ENCODE measurements around the gene FBXW5. TPM values are rescaled to one million over a fixed set of nuclear protein-coding genes. Genes with fewer than 3 reads are reported as not detected.

Gene FBXW5
- total RNA-seq, 4 donors from 2014 or later: 329 to 469 (median 435) TPM

GRCh38 chr9:136984464-136985026, 40.0 kb upstream of the FBXW5 start:
- in situ Hi-C loops (cut with MboI; ENCODE audit: low sequenced_read_pairs in 4 of 4): no loop called here

GRCh38 chr9:136983656-136984314, 39.2 kb upstream of the FBXW5 start:
- ATAC-seq: no peak
- H3K4me1 ChIP-seq: peaks cover 0 to 5% of the 10 kb centered on the region in 2 donors
- H3K27ac ChIP-seq: no peak overlapping the region

More at GRCh38 chr9:136984464-136985026, 40.0 kb upstream of the FBXW5 start:
- Histone ChIP-seq H3K36me3 (no peaks in the 10 kb centered on the region), H3K27me3 (peaks cover 19 to 30% (median 26%) of the 10 kb centered on the region in 3 donors), H3K4me1 (peaks cover 0 to 5% of the 10 kb centered on the region in 2 donors), H3K27ac (no peak overlapping the region), H3K4me3 (no peak overlapping the region), H3K9me3 (no peaks in the 10 kb centered on the region)
- DNase-seq: no peak
- no peak for TF ChIP-seq POLR2A (IDR thresholded peaks at IDR 0.05)
- TF ChIP-seq CTCF (IDR thresholded peaks at IDR 0.05 in 4 of 5, conservative IDR thresholded peaks at IDR 0.05 in 1 of 5): no peak
- intact Hi-C loops (cut with DNase I; ENCODE audit: low total_unique reads): no loop called here
- ATAC-seq: no peak

GRCh38 chr9:136983167-136983566, 38.6 kb upstream of the FBXW5 start:
- intact Hi-C loops (cut with DNase I; ENCODE audit: low total_unique reads) (no loop called here), in situ Hi-C loops (cut with MboI; ENCODE audit: low sequenced_read_pairs in 4 of 4) (no loop called here)
- TF ChIP-seq POLR2A (IDR thresholded peaks at IDR 0.05) (no peak), CTCF (IDR thresholded peaks at IDR 0.05 in 4 of 5, conservative IDR thresholded peaks at IDR 0.05 in 1 of 5) (no peak)
- Histone ChIP-seq H3K9me3 (no peaks in the 10 kb centered on the region), H3K27ac (no peak overlapping the region), H3K4me3 (no peak overlapping the region), H3K27me3 (peaks cover 19 to 30% (median 26%) of the 10 kb centered on the region in 3 donors), H3K36me3 (no peaks in the 10 kb centered on the region), H3K4me1 (peaks cover 0 to 5% of the 10 kb centered on the region in 2 donors)
- ATAC-seq (no peak), DNase-seq (no peak)

More at GRCh38 chr9:136983656-136984314, 39.2 kb upstream of the FBXW5 start:
- no peaks in the 10 kb centered on the region for H3K9me3 ChIP-seq
- H3K27me3 ChIP-seq: peaks cover 19 to 30% (median 26%) of the 10 kb centered on the region in 3 donors
- H3K36me3 ChIP-seq: no peaks in the 10 kb centered on the region
- no peak for DNase-seq
- no peak for TF ChIP-seq CTCF (IDR thresholded peaks at IDR 0.05 in 4 of 5, conservative IDR thresholded peaks at IDR 0.05 in 1 of 5)
- in situ Hi-C loops (cut with MboI; ENCODE audit: low sequenced_read_pairs in 4 of 4): no loop called here
- H3K4me3 ChIP-seq: no peak overlapping the region
- intact Hi-C loops (cut with DNase I; ENCODE audit: low total_unique reads): no loop called here

- no peak within 1 kb of the TSS for H3K4me3 ChIP-seq
- DNase-seq: no peak
- intact Hi-C loops (cut with DNase I; ENCODE audit: low total_unique reads) (no loop called here), in situ Hi-C loops (cut with MboI; ENCODE audit: low sequenced_read_pairs in 4 of 4) (no loop called here)
- H3K36me3 ChIP-seq: no peaks in the 10 kb centered on the region
- H3K27me3 ChIP-seq: peaks cover 19 to 37% (median 31%) of the 10 kb centered on the region in 3 donors
- H3K27ac ChIP-seq: peak within 1 kb of the TSS in 2 of 4 donors; percentile 52 to 64
- H3K9me3 ChIP-seq: no peaks in the 10 kb centered on the region
- TF ChIP-seq CTCF (IDR thresholded peaks at IDR 0.05 in 4 of 5, conservative IDR thresholded peaks at IDR 0.05 in 1 of 5) (no peak), POLR2A (IDR thresholded peaks at IDR 0.05) (no peak)
- peaks cover 0 to 12% of the 10 kb centered on the region in 2 donors for H3K4me1 ChIP-seq
- ATAC-seq: no peak
Measured at GRCh38 chr9:136982232-136983051, 37.9 kb upstream of the FBXW5 start, which contains the start of gene LCNL1. TSS of gene LCNL1 (plus strand) at chr9:136982993. CDS start at chr9:136983587, 594 bp downstream.
